Measurements from ENCODE around the gene TAF4B. TPM values are rescaled to one million over a fixed set of nuclear protein-coding genes. Genes with fewer than 3 reads are reported as not detected.

The TAF4B gene
- total and polyA plus RNA-seq, 9 of the 15 experiments (the other 6 are each of a cell fraction or from before 2014, with no cell fraction given), result 4.5 to 25.3 (median 20.5) TPM

DNA sequence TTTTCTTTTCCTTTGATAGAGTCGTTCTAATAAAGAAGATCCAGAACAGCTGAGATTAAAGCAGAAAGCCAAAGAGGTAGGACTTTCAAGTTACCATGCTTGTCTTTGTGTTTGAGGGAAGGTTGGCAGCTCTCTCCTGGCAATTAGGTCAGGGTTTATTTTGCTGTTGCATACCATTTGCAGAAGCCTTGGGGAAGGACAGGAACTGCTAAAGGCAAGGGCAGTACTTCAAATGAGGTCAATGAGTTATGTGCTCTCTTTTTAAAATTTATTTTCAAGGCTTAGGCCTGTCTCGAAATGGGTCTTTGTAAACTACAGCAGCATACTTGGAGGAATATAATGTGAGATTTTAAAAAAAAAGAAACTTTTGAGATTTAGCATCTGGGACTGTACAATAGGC, 108.9 kb downstream of the TAF4B start (continued):
- TF ChIP-seq ARID2 (IDR thresholded peaks at IDR 0.05) (no peak), PCBP2 (IDR thresholded peaks at IDR 0.05; ENCODE audit: low read depth, low read length, poor library complexity, severe bottlenecking) (no peak), ZFP30 (CRISPR knock-in tag; IDR thresholded peaks at IDR 0.05; ENCODE audit: borderline replicate concordance) (no peak), KLF1 (tag; IDR thresholded peaks at IDR 0.05) (no peak), ETS2 (tag; IDR thresholded peaks at IDR 0.05; ENCODE audit: borderline replicate concordance, poor library complexity, severe bottlenecking) (no peak), HDAC3 (IDR thresholded peaks at IDR 0.05; ENCODE audit: borderline replicate concordance, partially characterized antibody) (no peak), ZNF518B (CRISPR knock-in tag; IDR thresholded peaks at IDR 0.05) (no peak), GTF2F1 (IDR thresholded peaks at IDR 0.05; ENCODE audit: low read depth, low read length) (no peak), SIN3A (IDR thresholded peaks at IDR 0.05; ENCODE audit: borderline replicate concordance in 2 of 2, control insufficient read depth in 1 of 2, low read depth in 2 of 2, low read length in 2 of 2) (no peak), SMC3 (conservative IDR thresholded peaks at IDR 0.05; ENCODE audit: insufficient read depth, low read depth, low read length) (no peak)
